T-helper 2 cell treated with Interferon-gamma antibody and Interleukin-4, amounts not matched to agents 100 ng/mL and 5 ng/mL, for 36 hours (primary cell): ENCODE measurements around the gene ANKRD2. TPM values are rescaled to one million over a fixed set of nuclear protein-coding genes. Genes with fewer than 3 reads are reported as not detected.
"Not testable (repeated sequence)": the region's sequence is repeated elsewhere in the genome, so short reads cannot be mapped to it uniquely, and the experiment has no call there.

ENCODE experiments used
- intact Hi-C: fragments of 100-400 bp; cut with micrococcal nuclease; formaldehyde crosslinking; loops from one replicate; pipeline ENCODE4 v1.15.1; 2023
- total RNA-seq: library from RNA; stranded (reverse); gene quantifications from 2 replicates; pipeline ENCODE4 v1.2.3, GENCODE V29; 2022

ANKRD2 gene
- total RNA-seq, 1 donor from 2014 or later: 0.36 TPM

DNA sequence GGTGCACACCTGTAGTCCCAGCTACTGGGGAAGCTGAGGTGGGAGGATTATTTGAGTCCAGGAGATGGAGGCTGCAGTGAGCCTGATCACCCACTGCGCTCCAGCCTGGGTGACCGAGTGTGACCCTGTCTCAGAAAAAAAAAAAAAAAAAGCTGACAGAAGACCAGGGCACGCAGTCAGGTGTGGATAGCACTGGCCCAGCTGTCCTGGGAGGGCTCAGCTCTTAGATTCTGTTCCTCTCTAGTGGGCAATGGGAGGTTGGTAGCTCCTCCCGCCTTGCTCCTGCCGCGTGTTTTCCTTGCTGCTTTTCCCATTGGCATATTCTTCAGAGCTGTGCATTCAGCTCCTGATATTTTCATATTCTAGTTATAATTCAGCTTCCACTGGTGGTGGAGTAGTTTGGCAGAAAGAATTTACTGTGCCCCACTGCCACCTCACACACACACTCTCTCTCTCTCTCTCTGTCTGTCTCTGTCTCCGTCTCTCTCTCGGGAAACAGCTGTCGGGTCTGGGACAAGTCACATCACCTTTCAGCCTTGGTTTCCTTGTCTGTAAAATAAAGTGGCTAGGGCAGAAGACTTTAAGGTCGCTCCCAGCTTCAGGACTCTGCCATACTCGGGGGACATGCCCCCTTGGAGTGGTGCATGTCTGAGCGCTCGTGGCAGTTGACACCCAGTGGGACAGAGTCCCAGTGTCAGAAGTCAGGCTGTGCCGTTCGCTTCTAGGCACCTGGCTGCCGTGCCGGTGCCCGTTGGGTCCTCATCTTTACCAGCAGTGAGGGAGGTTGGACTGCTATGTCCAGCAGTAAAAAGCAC lies 25.9 kb upstream of the ANKRD2 start:
- intact Hi-C loops: no loop called here

DNA sequence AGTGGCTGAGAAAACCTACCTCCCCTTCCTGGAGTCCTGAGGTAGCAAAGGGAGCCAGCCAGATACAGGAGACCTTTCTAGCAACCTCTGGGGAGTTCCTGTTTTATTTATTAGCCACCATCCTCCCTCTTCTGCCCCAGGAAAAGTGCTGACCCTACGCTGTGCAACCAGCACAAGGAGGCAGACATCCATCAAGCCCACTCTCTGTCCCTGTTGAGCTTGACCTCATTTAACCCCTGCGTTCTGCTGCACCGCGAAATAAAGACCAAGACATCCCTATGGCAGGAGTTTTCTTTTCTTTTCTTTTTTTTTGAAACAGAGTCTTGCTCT lies 25.3 kb upstream of the ANKRD2 start:
- intact Hi-C loops: no loop called here

GRCh38 chr10:97547962-97548361 lies 24.6 kb upstream of the ANKRD2 start:
- intact Hi-C loops: no loop called here

GRCh38 chr10:97548828-97549455 lies 23.6 kb upstream of the ANKRD2 start:
- intact Hi-C loops: no loop called here

- intact Hi-C loops: no loop called here
Observed at GRCh38 chr10:97549587-97550322, 22.8 kb upstream of the ANKRD2 start.

- intact Hi-C loops: no loop called here
Observed at GRCh38 chr10:97550336-97551149, 22.0 kb upstream of the ANKRD2 start.

DNA sequence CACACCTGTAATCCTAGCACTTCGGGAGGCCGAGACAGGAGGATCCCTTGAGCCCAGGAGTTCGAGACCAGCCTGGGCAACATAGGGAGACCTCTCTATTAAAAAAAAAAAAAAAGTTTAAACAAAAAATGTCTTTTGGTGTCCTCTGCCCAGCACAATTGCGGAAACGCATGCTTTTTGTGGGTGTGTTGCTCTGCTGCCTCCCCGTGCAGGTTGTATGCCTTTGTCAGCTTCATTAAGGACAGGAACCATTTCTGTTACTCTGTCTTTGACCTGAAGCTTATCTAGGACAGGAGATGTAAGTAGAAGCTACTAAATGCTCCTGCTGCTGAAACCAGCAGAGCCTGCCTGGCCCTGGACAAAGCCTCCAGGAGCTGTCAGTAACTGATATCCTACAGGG lies 21.3 kb upstream of the ANKRD2 start:
- intact Hi-C loops: no loop called here

DNA sequence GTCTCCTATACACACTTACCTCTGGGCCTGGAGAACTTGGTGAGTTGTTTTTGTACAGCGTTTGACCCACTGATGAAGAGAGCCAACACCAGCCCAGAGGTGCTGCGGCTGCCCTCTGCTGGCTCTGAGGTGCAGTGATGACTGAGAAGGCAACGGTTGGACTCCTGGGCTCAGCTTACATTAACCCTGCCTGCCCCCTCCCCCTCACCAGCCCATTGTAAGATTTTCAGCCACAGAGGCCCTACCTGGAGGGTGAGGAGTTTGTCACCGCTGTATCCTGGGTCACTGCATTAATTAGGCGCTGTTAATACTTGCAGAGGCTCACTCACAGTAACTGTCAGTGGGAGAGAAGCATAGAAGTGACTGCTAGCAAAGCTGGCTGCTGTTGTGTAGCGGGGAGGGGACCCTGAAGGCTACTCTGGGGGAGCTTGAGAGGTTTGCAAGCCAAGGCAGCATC lies 19.0 kb upstream of the ANKRD2 start:
- intact Hi-C loops: loop anchor here (1.0 to 2.0 kb wide), 3 partner anchors 55 to 146 kb away; partner anchors contain the start of genes MMS19 and UBTD1

DNA sequence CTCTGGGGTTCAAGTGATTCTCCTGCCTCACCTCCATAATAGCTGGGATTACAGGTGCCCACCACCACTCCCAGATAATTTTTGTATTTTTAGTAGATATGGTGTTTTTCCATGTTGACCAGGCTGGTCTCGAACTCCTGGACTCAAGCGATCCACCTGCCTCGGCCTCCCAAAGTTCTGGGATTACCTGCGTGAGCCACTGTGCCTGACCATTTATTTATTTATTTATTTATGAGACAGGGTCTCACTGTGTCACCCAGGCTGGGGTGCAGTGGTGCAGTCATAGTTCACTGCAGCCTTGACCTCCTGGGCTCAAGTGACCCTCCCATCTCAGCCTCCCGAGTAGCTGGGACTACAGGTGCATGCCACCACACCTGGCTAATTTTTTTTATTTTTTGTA lies 18.2 kb upstream of the ANKRD2 start:
- intact Hi-C loops: not testable (repeated sequence)

GRCh38 chr10:97555541-97555940 lies 17.0 kb upstream of the ANKRD2 start:
- intact Hi-C loops: not testable (repeated sequence)

- intact Hi-C loops: not testable (repeated sequence)
Observed at GRCh38 chr10:97560731-97561381, 11.7 kb upstream of the ANKRD2 start.

GRCh38 chr10:97561386-97562077 lies 11.0 kb upstream of the ANKRD2 start:
- intact Hi-C loops: not testable (repeated sequence)

- intact Hi-C loops: not testable (repeated sequence)
Observed at GRCh38 chr10:97562329-97562728, 10.2 kb upstream of the ANKRD2 start.

DNA sequence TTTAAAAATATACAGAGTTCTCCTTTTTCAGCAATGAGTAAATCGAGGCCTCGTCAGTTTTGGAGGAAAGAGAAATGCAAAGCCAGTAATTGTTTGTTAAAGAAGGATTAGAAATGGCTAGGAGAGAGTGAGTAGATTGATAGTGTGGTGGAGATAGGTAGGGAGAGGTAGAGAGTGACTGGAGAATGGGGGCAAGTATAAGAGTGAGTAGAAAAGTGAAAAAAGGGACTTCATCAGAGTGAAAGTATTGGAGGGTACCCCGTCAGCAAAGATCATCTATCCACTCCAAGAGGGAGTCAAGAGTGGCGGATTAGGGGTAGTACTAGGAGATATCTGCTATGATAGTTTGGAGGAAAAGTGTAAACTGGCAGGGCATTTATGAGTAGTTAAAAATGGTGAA lies 9.2 kb upstream of the ANKRD2 start:
- intact Hi-C loops: no loop called here

DNA sequence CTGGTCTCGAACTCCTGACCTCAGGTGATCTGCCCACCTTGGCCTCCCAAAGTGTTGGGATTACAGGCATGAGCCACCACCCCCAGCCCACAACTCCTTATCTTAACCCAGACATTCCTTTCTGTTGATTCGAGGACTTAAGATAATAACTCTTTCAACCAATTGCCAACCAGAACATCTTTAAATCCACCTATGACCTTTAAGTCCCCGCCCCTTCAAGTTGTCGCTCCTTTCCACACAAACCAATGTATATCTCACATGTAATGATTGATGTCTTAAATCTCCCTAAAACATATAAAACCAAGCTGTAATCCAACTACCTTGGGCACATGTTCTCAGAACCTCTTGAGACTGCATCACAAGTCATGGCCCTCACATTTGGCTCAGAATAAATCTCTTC lies 7.8 kb upstream of the ANKRD2 start:
- intact Hi-C loops: no loop called here

DNA sequence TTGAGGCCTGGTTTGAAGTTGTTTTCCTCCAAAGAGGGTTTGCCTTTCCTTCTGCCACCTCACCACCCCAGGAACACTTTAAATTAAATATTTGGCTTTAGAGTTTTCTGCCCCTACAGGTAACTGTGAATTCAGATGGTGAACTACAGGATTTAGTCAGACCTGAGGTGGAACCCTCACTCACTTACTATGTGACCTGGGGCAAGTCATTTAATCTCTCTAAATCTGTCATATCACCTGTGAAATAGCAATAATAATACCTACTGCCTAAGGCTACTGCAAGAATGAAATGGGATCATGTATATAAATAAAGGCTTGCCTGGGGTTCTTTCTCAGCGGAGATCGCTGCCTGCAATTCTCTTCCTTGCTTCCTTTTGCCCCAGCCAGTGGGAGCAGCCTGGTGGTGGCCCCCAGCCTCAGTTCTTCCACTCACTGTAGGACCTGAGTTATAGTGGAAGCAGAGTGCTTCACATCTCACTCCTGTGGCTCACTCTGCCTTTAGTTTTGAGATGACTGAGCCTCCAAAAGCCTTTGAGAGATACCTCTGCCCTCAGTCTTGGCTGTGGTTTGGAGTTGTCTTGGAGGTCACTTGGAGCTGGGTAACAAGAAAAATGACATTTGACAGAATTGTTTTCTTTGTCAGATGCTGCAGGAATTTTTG lies 6.1 kb upstream of the ANKRD2 start:
- intact Hi-C loops: no loop called here

- intact Hi-C loops: no loop called here
Observed at GRCh38 chr10:97567891-97568290, 4.7 kb upstream of the ANKRD2 start.

DNA sequence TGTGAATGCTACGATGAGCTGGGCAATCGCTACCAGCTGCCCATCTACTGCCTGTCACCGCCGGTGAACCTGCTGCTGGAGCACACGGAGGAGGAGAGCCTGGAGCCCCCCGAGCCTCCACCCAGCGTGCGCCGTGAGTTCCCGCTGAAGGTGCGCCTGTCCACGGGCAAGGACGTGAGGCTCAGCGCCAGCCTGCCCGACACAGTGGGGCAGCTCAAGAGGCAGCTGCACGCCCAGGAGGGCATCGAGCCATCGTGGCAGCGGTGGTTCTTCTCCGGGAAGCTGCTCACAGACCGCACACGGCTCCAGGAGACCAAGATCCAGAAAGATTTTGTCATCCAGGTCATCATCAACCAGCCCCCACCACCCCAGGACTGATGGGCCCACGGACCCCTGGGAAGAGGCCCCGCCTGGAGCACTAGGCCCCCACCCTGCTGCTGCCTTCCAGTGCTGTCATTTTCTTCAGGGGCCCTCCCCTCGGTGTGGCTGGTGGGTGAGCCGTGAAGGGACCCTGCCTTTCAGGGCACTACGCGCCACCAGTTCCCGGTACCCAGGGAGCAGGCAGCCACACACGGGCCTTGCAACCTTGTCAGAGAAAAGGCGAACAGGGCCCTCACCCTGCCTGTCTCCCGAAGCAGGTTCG lies 2.3 kb upstream of the ANKRD2 start:
- intact Hi-C loops: loop anchor here (5.0 kb wide), 1 partner anchor 162 kb away; no protein-coding TSS in a partner anchor
